Stimulated activated effector memory CD8-positive, alpha-beta T cell treated with anti-CD3 and anti-CD28 coated beads, Interleukin-12 subunit alpha, Interleukin-12 subunit beta, amount 100 ng/mL, for 72 hours (primary cell): ENCODE data around the gene ELOVL4.

ENCODE experiments used
- ATAC-seq: fragments of 150-1000 bp; cut with Tn5 transposase; 2 replicates; pipeline ENCODE4 v1.10.0; 2021
- DNase-seq, 2 donors: peaks; one replicate each; pipeline ENCODE4 v3.0.0; 2021 to 2022; ENCODE audit warnings: low spot score in 2 of 2
- H3K27ac Mint-ChIP-seq: one replicate; pipeline ENCODE4 v1.8.0; 2022; ENCODE audit warnings: mild to moderate bottlenecking, mixed read lengths
- H3K36me3 Mint-ChIP-seq: one replicate; pipeline ENCODE4 v1.8.0; 2022; ENCODE audit warnings: mild to moderate bottlenecking, mixed read lengths
- H3K4me1 Mint-ChIP-seq: one replicate; pipeline ENCODE4 v1.8.0; 2022; ENCODE audit warnings: mixed read lengths
- H3K4me3 Mint-ChIP-seq: one replicate; pipeline ENCODE4 v1.8.0; 2022; ENCODE audit warnings: mild to moderate bottlenecking, mixed read lengths
- H3K9me3 Mint-ChIP-seq: one replicate; pipeline ENCODE4 v1.8.0; 2022; ENCODE audit warnings: mixed read lengths

ELOVL4 gene

DNA sequence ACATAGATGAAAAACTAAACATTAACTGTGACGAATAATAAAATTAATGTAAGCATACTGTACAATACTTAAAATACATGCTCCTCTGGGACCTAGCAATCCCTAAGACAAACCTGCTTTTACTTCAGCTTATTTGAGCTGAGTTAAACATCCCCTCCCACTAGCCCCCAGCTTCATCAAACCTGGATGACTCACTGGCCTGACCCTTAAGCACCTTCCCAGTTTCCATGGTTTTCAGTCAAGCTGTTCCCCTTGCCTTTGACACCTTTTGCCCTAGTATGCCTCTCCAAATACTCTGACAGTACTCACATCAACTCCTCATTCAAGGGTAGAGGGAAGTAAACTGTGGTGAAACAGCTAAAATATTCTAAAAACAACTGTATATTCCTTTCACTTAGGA, 4.2 kb downstream of the ELOVL4 start:
- H3K9me3 Mint-ChIP-seq: no peaks in the 10 kb centered on the region
- peaks cover 5% of the 10 kb centered on the region for H3K36me3 Mint-ChIP-seq
- H3K4me1 Mint-ChIP-seq: peaks cover 47% of the 10 kb centered on the region
- ATAC-seq (no peak), DNase-seq (no peak)
- no peak overlapping the region for H3K4me3 Mint-ChIP-seq
- H3K27ac Mint-ChIP-seq: peak overlapping the region; percentile 77

DNA sequence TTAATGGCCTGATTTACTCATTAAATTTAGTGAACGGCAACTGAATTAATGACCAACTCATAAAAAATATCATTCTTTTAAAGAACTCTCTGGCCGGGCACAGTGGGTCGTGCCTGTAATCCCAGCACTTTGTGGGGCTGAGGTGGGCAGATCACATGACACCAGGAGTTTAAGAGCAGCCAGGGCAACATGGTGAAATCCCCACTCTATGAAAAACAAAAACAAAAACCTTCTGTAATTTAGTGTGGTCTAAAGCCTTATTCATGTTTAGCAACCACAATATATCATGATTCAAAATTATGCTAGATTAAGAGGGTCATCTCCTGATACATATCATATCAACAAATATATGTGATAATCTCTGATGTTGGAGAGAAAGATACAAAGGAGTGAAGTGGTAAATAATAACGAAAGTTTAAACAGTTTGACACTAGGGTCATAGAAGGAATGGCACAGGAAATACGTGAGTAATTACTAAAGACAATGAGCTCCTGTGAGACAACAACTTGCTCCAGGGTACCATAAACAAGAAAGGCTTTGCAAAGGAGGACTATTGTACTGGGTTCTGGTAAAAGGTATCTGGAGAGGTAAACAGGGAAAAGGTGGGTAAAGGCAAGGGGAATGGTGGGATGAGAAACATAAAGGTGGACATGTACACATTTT, 5.7 kb downstream of the ELOVL4 start:
- DNase-seq (no peak), ATAC-seq (peak; percentile 81)
- Mint-ChIP-seq H3K36me3 (peaks cover 3% of the 10 kb centered on the region), H3K4me3 (peak overlapping the region; percentile 28), H3K9me3 (no peaks in the 10 kb centered on the region), H3K4me1 (peaks cover 44% of the 10 kb centered on the region), H3K27ac (peak overlapping the region; percentile 77)

DNA sequence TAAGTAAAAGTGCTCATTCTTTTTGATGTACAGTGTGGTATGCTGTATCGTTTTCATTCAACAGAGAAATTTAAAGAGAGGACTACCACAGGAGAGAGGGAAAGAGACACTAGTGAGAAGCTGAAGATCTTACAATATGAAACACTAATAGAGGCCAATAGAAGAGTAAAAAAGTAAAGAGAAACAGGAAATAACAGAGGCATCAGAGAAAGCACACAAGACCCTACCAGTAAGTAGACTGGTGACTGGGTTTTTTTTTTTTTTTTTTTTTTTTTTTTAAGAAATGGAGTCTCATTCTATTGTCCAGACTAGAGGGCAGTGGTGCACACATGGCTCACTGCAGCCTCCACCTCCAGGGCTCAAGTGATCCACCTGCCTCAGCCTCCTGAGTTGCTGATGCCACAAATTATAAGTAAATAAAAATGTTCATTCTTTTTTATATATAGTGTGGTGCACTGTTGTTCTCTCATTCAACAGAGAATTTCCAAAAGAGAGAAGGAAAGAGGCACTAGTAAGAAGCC, 18.8 kb downstream of the ELOVL4 start:
- no peak for DNase-seq
- H3K36me3 Mint-ChIP-seq: no peaks in the 10 kb centered on the region
- ATAC-seq: no peak
- H3K27ac Mint-ChIP-seq: peak overlapping the region; percentile 15
- H3K4me3 Mint-ChIP-seq: peak overlapping the region; percentile 4
- no peaks in the 10 kb centered on the region for H3K9me3 Mint-ChIP-seq
- H3K4me1 Mint-ChIP-seq: peaks cover 23% of the 10 kb centered on the region

GRCh38 chr6:79927758-79928157, 19.6 kb downstream of the ELOVL4 start:
- ATAC-seq (no peak), DNase-seq (no peak)
- no peak overlapping the region for H3K27ac Mint-ChIP-seq
- H3K4me1 Mint-ChIP-seq: peaks cover 18% of the 10 kb centered on the region
- no peaks in the 10 kb centered on the region for H3K9me3 Mint-ChIP-seq
- H3K4me3 Mint-ChIP-seq: no peak overlapping the region
- H3K36me3 Mint-ChIP-seq: no peaks in the 10 kb centered on the region

DNA sequence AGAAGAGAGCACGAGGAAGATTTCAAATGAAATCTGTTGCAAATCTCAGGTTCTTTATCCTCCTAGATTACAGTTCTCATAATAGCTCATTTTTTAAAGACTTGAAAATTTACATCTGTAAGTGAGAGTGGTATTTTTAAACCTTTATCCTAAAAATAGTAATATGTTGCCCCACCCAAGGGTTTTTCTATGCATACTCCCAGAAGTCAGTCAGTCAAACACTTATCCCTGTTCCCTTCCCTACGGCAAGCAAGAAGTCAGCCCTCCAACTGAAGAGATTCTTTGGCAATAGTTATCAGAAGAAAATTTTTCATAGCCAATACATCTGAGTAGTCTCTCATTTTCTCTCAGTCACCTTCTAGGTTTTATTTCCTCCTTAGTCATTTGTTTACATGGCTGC, 24.1 kb downstream of the ELOVL4 start:
- Mint-ChIP-seq H3K27ac (no peak overlapping the region), H3K4me3 (no peak overlapping the region)

GRCh38 chr6:79922018-79922417, 25.3 kb downstream of the ELOVL4 start:
- DNase-seq: no peak

More for the DNA sequence above, 24.1 kb downstream of the ELOVL4 start:
- DNase-seq (no peak), ATAC-seq (no peak)
- Mint-ChIP-seq H3K4me1 (peaks cover 10% of the 10 kb centered on the region), H3K9me3 (no peaks in the 10 kb centered on the region), H3K36me3 (peaks cover 14% of the 10 kb centered on the region)

DNA sequence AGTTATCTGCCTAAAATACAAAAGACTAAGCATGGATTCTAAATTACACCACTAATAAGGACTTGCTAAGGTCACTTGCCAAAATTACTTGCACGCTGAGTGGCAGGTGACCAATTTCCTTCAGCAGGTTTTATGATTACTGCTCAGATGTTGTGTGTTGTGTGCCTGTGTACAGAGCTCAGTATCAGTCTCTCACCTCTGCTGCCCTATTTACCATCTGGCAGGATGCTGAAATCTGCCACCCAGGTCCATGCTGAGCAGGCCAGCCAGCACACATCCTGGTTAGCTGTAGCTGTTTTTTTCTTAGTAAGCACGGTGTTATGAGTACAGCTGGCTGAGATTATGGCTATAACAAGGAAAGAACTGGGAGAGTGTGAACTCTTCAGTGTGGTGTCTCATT, 34.0 kb downstream of the ELOVL4 start:
- ATAC-seq (peak; percentile 95), DNase-seq (no peak)
- H3K4me1 Mint-ChIP-seq: peaks cover 16% of the 10 kb centered on the region
- no peak overlapping the region for H3K4me3 Mint-ChIP-seq
- H3K27ac Mint-ChIP-seq: no peak overlapping the region
- no peaks in the 10 kb centered on the region for H3K9me3 Mint-ChIP-seq
- no peaks in the 10 kb centered on the region for H3K36me3 Mint-ChIP-seq

More at GRCh38 chr6:79922018-79922417, 25.3 kb downstream of the ELOVL4 start:
- Mint-ChIP-seq H3K27ac (no peak overlapping the region), H3K4me1 (no peaks in the 10 kb centered on the region), H3K4me3 (no peak overlapping the region), H3K9me3 (no peaks in the 10 kb centered on the region), H3K36me3 (peaks cover 14% of the 10 kb centered on the region)
- no peak for ATAC-seq

DNA sequence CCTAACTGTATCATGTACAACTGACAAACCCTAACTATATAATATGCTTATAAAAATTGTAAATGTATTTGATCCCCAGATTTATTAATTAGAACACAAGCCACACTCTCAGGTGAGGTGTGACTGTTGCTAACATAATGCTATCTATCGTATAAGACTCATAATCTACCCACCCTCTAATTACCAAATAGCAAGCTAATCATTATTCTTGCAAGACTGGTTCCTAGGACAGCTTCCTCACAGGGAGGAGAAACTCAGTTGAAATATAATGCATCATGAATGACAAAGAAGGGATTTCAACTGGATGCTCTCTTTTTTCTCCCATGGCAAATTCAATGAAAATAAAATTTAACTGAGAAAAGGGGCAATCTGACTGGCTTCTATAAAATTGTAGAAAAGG, 35.4 kb downstream of the ELOVL4 start:
- ATAC-seq: no peak
- H3K4me3 Mint-ChIP-seq: no peak overlapping the region
- no peak for DNase-seq

GRCh38 chr6:79909517-79909916, 37.8 kb downstream of the ELOVL4 start:
- H3K4me3 Mint-ChIP-seq: no peak overlapping the region
- peaks cover 16% of the 10 kb centered on the region for H3K4me1 Mint-ChIP-seq
- ATAC-seq (no peak), DNase-seq (no peak)
- H3K36me3 Mint-ChIP-seq: no peaks in the 10 kb centered on the region
- no peak overlapping the region for H3K27ac Mint-ChIP-seq
- no peaks in the 10 kb centered on the region for H3K9me3 Mint-ChIP-seq

More for the DNA sequence above, 35.4 kb downstream of the ELOVL4 start:
- Mint-ChIP-seq H3K27ac (no peak overlapping the region), H3K36me3 (no peaks in the 10 kb centered on the region), H3K9me3 (no peaks in the 10 kb centered on the region), H3K4me1 (peaks cover 16% of the 10 kb centered on the region)

DNA sequence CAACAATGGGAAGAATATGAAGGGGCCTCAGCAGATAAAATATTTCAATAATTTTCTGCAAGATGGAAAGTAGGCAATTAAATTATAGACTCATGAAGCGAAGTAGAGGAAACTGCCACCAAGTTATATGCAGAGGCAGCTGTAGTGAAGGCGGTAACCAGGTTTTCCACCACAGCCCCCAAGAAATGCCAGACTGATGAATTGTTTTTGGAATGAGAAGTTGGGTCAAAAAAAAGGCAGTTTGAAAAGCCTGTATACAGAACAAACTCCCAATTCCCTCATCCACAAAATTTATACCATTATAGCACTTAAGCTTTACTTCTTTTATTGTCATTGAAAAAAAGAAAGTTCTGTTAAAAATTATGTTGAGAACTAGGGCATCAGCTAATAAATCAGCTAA, 45.3 kb downstream of the ELOVL4 start:
- H3K9me3 Mint-ChIP-seq: no peaks in the 10 kb centered on the region
- no peak overlapping the region for H3K27ac Mint-ChIP-seq
- H3K4me1 Mint-ChIP-seq: no peaks in the 10 kb centered on the region
- no peaks in the 10 kb centered on the region for H3K36me3 Mint-ChIP-seq
- no peak overlapping the region for H3K4me3 Mint-ChIP-seq
- ATAC-seq: no peak
- DNase-seq: no peak

DNA sequence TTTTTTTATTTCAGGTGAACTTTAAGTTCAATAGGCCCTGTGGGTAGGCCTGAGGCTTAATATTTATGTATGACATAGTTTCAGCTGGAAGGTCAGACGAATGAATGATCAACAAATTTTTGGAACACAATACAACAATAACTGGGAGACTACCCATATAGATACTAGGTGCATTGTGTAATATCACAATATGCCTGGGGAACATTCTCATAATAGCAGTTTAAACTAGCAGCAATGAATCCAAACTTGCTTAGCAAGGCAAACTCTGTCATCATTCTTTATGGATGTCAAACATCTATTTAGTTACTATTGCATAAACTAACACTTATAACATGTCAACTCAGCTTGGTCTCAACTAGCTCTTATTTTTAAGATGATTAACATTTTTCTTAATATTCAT, 49.3 kb downstream of the ELOVL4 start:
- ATAC-seq: no peak
- Mint-ChIP-seq H3K4me3 (no peak overlapping the region), H3K36me3 (no peaks in the 10 kb centered on the region), H3K27ac (no peak overlapping the region), H3K9me3 (no peaks in the 10 kb centered on the region), H3K4me1 (peaks cover 6% of the 10 kb centered on the region)
- DNase-seq: no peak

DNA sequence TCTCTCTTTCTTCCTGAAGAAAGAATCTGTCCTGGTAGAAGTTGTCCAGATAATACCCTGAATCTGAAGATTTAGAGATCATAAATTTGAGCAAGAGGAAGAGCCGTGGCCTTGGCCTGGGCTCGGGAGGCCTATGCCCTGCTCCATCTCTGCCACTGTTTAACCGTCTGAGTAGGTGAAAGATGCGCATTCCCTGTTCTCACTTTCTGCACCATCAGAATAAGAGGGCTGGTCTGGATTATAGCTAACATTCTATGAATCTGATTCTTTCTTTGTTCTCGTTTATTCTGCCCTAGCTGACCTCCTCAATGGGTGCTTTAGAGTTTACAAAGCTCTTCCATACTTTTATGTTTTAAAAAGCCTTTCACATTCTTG, 51.3 kb downstream of the ELOVL4 start:
- no peak overlapping the region for H3K4me3 Mint-ChIP-seq
- H3K9me3 Mint-ChIP-seq: no peaks in the 10 kb centered on the region
- H3K36me3 Mint-ChIP-seq: no peaks in the 10 kb centered on the region
- peaks cover 6% of the 10 kb centered on the region for H3K4me1 Mint-ChIP-seq
- H3K27ac Mint-ChIP-seq: no peak overlapping the region
- DNase-seq (no peak), ATAC-seq (no peak)

- peaks cover 6% of the 10 kb centered on the region for H3K4me1 Mint-ChIP-seq
- no peaks in the 10 kb centered on the region for H3K36me3 Mint-ChIP-seq
- DNase-seq (no peak), ATAC-seq (no peak)
- no peak overlapping the region for H3K4me3 Mint-ChIP-seq
- peaks cover 3% of the 10 kb centered on the region for H3K9me3 Mint-ChIP-seq
- no peak overlapping the region for H3K27ac Mint-ChIP-seq
Observed at GRCh38 chr6:79895382-79896074, 51.8 kb downstream of the ELOVL4 start.

- ATAC-seq: no peak
- Mint-ChIP-seq H3K4me1 (peaks cover 6% of the 10 kb centered on the region), H3K9me3 (peaks cover 3% of the 10 kb centered on the region), H3K36me3 (no peaks in the 10 kb centered on the region), H3K27ac (no peak overlapping the region), H3K4me3 (no peak overlapping the region)
- DNase-seq: no peak
Observed at GRCh38 chr6:79894939-79895338, 52.4 kb downstream of the ELOVL4 start.

DNA sequence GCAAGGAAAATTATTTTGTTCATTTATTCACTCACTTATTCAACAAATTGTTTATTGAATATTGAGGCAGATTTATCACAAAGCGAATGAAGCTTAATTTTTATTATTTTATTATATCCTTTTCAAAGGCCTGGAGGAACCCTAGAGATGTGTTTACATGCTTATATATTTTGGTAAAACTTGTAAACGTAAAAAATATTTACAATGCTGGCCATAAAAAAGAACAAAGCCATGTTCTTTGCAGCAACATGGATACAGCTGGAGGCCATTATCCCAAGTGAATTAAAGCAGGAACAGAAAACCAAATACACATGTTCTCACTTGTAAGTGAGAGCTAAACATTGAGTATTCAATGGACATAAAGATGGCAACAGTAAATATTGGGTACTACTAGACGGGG, 58.8 kb downstream of the ELOVL4 start:
- no peak for DNase-seq
- Mint-ChIP-seq H3K27ac (no peak overlapping the region), H3K36me3 (no peaks in the 10 kb centered on the region), H3K9me3 (peaks cover 3% of the 10 kb centered on the region), H3K4me1 (no peaks in the 10 kb centered on the region), H3K4me3 (no peak overlapping the region)
- ATAC-seq: no peak

- DNase-seq: no peak
- no peaks in the 10 kb centered on the region for H3K9me3 Mint-ChIP-seq
- no peak overlapping the region for H3K27ac Mint-ChIP-seq
- H3K36me3 Mint-ChIP-seq: no peaks in the 10 kb centered on the region
- ATAC-seq: no peak
- peaks cover 4% of the 10 kb centered on the region for H3K4me1 Mint-ChIP-seq
- H3K4me3 Mint-ChIP-seq: no peak overlapping the region
Observed at GRCh38 chr6:79878142-79878748, 69.1 kb downstream of the ELOVL4 start.
